OCI-LY1 (cell line): ENCODE results near the gene PDZRN4.

Experiments
- EZH2 ChIP-seq: fragments of 200-600 bp; sonication (generic), shearing (Covaris generic); IDR thresholded peaks from 2 replicates; pipeline ENCODE4 v1.8.0; 2017; ENCODE audit warnings: borderline replicate concordance, mixed run types, mild to moderate bottlenecking, antibody characterized with exemption, low read length, moderate library complexity, mixed read lengths
- TF ChIP-seq, protein P1 (sequence below): fragments of 200-600 bp; sonication (generic), shearing (Covaris generic); IDR thresholded peaks from 2 replicates; pipeline ENCODE4 v1.5.1; 2017; ENCODE audit warnings: mild to moderate bottlenecking, antibody characterized with exemption, low read length, moderate library complexity, mixed read lengths

DNA sequence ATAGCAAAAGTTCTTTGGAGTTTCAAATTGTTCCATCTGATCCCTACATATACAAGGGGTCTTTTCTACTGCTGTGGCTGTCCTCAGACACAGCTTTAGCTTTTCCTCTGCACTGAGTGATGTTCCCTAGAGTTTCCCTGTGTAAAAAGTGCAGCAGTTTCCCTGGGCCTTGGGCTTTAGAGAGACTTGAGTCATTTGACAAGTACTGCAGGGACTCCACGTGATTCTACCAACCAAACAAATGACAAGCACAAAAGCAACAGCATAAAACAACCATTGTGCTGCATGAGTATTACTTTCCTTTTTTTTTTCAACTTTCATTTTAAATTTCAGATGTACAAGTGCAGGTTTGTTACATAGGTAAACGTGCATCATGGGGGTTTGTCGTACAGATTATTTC, 272.8 kb downstream of the PDZRN4 start:
- TF ChIP-seq EZH2: no peak
- TF ChIP-seq, protein P1, sequence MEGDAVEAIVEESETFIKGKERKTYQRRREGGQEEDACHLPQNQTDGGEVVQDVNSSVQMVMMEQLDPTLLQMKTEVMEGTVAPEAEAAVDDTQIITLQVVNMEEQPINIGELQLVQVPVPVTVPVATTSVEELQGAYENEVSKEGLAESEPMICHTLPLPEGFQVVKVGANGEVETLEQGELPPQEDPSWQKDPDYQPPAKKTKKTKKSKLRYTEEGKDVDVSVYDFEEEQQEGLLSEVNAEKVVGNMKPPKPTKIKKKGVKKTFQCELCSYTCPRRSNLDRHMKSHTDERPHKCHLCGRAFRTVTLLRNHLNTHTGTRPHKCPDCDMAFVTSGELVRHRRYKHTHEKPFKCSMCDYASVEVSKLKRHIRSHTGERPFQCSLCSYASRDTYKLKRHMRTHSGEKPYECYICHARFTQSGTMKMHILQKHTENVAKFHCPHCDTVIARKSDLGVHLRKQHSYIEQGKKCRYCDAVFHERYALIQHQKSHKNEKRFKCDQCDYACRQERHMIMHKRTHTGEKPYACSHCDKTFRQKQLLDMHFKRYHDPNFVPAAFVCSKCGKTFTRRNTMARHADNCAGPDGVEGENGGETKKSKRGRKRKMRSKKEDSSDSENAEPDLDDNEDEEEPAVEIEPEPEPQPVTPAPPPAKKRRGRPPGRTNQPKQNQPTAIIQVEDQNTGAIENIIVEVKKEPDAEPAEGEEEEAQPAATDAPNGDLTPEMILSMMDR: no peak
